ENCODE data around the gene VMO1.
"Not testable (repeated sequence)": the region's sequence is repeated elsewhere in the genome, so short reads cannot be mapped to it uniquely, and the experiment has no call there.

Gene VMO1

GRCh38 chr17:4833178-4833940, 47.2 kb upstream of the VMO1 start, which contains the start of gene MINK1:
Gene MINK1 (plus strand): TSS chr17:4833340. CDS start chr17:4833584, 244 bp downstream.
- peak within 1 kb of the TSS; percentile 81 for H3K9ac ChIP-seq (ENCODE audit: low read length)
- H3K4ac ChIP-seq (ENCODE audit: low read depth in 1 of 2, low read length in 2 of 2): peak within 1 kb of the TSS; percentile 91 to 96
- peak within 1 kb of the TSS; percentile 85 for H2BK5ac ChIP-seq (ENCODE audit: low read depth, low read length, poor library complexity, severe bottlenecking)
- H3K4me3 ChIP-seq (ENCODE audit: insufficient read depth in 1 of 2, low read depth in 1 of 2, low read length in 2 of 2): peak within 1 kb of the TSS; percentile 95 to 100
- H3K9me3 ChIP-seq (ENCODE audit: control insufficient read depth, low read length): no peaks in the 10 kb centered on the region
- no peaks in the 10 kb centered on the region for H3K27me3 ChIP-seq (ENCODE audit: control insufficient read depth in 1 of 2, insufficient read depth in 1 of 2, low read length in 2 of 2)
- H4K8ac ChIP-seq (ENCODE audit: low read length): peak within 1 kb of the TSS; percentile 96
- peak within 1 kb of the TSS; percentile 69 to 98 for H2BK12ac ChIP-seq (ENCODE audit: low read length in 2 of 2)
- no peak within 1 kb of the TSS for H2AK5ac ChIP-seq (ENCODE audit: low read length, severe bottlenecking)
- peaks cover 0 to 4% of the 10 kb centered on the region in 2 experiments for H3K36me3 ChIP-seq (ENCODE audit: control insufficient read depth in 1 of 2, insufficient read depth in 2 of 2, low read depth in 1 of 2, low read length in 2 of 2)
- H3K14ac ChIP-seq (ENCODE audit: low read length in 2 of 2): peak within 1 kb of the TSS in 1 of 2 experiments; percentile 100
- peak within 1 kb of the TSS; percentile 75 for H3K27ac ChIP-seq (ENCODE audit: low read length, poor library complexity, severe bottlenecking)
- DNase-seq: peak; percentile 92
- peak within 1 kb of the TSS; percentile 90 to 99 for H3K18ac ChIP-seq (ENCODE audit: low read depth in 1 of 2, low read length in 2 of 2)
- peak within 1 kb of the TSS; percentile 77 for H2BK15ac ChIP-seq (ENCODE audit: low read depth, poor library complexity, severe bottlenecking)
- peak within 1 kb of the TSS in 1 of 2 experiments; percentile 99 for H3K23ac ChIP-seq (ENCODE audit: low read length in 2 of 2)
- peak within 1 kb of the TSS; percentile 89 for H2AFZ ChIP-seq (ENCODE audit: low read depth, low read length)
- under 1% methylated on average over 67 of the region's 91 CpGs for WGBS
- H3K4me2 ChIP-seq (ENCODE audit: low read length, poor library complexity, severe bottlenecking): peak within 1 kb of the TSS; percentile 98
- peaks cover 12% of the 10 kb centered on the region for H3K4me1 ChIP-seq (ENCODE audit: control insufficient read depth, insufficient read depth, low read depth, low read length)
- H2BK120ac ChIP-seq (ENCODE audit: low read depth, low read length): peak within 1 kb of the TSS; percentile 81
- H4K91ac ChIP-seq (ENCODE audit: low read length): peak within 1 kb of the TSS; percentile 94
- H3K79me1 ChIP-seq (replicated peaks; ENCODE audit: low read length, poor library complexity, severe bottlenecking): peaks cover 4% of the 10 kb centered on the region

- not testable (repeated sequence) for H3K9me3 ChIP-seq (ENCODE audit: control insufficient read depth, low read length); H2AK5ac ChIP-seq (ENCODE audit: low read length, severe bottlenecking); H2BK15ac ChIP-seq (ENCODE audit: low read depth, poor library complexity, severe bottlenecking); H3K4ac ChIP-seq (ENCODE audit: low read depth in 1 of 2, low read length in 2 of 2); H3K14ac ChIP-seq (ENCODE audit: low read length in 2 of 2); H2BK12ac ChIP-seq (ENCODE audit: low read length in 2 of 2); H2AFZ ChIP-seq (ENCODE audit: low read depth, low read length); H2BK5ac ChIP-seq (ENCODE audit: low read depth, low read length, poor library complexity, severe bottlenecking); H3K27me3 ChIP-seq (ENCODE audit: control insufficient read depth in 1 of 2, insufficient read depth in 1 of 2, low read length in 2 of 2); H3K23ac ChIP-seq (ENCODE audit: low read length in 2 of 2); H3K79me1 ChIP-seq (replicated peaks; ENCODE audit: low read length, poor library complexity, severe bottlenecking); H4K91ac ChIP-seq (ENCODE audit: low read length); H2BK120ac ChIP-seq (ENCODE audit: low read depth, low read length); H3K18ac ChIP-seq (ENCODE audit: low read depth in 1 of 2, low read length in 2 of 2); H3K36me3 ChIP-seq (ENCODE audit: control insufficient read depth in 1 of 2, insufficient read depth in 2 of 2, low read depth in 1 of 2, low read length in 2 of 2); DNase-seq; H4K8ac ChIP-seq (ENCODE audit: low read length)
- Histone ChIP-seq H3K27ac (ENCODE audit: low read length, poor library complexity, severe bottlenecking) (peak overlapping the region; percentile 74), H3K4me2 (ENCODE audit: low read length, poor library complexity, severe bottlenecking) (peak overlapping the region; percentile 77), H3K4me1 (ENCODE audit: control insufficient read depth, insufficient read depth, low read depth, low read length) (peaks cover 12% of the 10 kb centered on the region), H3K9ac (ENCODE audit: low read length) (peak overlapping the region; percentile 81), H3K4me3 (ENCODE audit: insufficient read depth in 1 of 2, low read depth in 1 of 2, low read length in 2 of 2) (peak overlapping the region in 1 of 2 experiments; percentile 95)
- 0% methylated on average over 8 of the region's 17 CpGs for WGBS
Measured at GRCh38 chr17:4832829-4833177, 46.6 kb upstream of the VMO1 start.

- H3K9me3 ChIP-seq (ENCODE audit: control insufficient read depth, low read length): no peaks in the 10 kb centered on the region
- no peak overlapping the region for H2BK15ac ChIP-seq (ENCODE audit: low read depth, poor library complexity, severe bottlenecking)
- no peaks in the 10 kb centered on the region for H3K79me1 ChIP-seq (replicated peaks; ENCODE audit: low read length, poor library complexity, severe bottlenecking)
- H3K18ac ChIP-seq (ENCODE audit: low read depth in 1 of 2, low read length in 2 of 2): no peak overlapping the region
- H3K4me1 ChIP-seq (ENCODE audit: control insufficient read depth, insufficient read depth, low read depth, low read length): no peaks in the 10 kb centered on the region
- no peak overlapping the region for H4K91ac ChIP-seq (ENCODE audit: low read length)
- H3K36me3 ChIP-seq (ENCODE audit: control insufficient read depth in 1 of 2, insufficient read depth in 2 of 2, low read depth in 1 of 2, low read length in 2 of 2): peaks cover 13 to 15% of the 10 kb centered on the region in 2 experiments
- no peak overlapping the region for H3K9ac ChIP-seq (ENCODE audit: low read length)
- H4K8ac ChIP-seq (ENCODE audit: low read length): no peak overlapping the region
- H2AFZ ChIP-seq (ENCODE audit: low read depth, low read length): no peak overlapping the region
- WGBS: 63% methylated on average over 8 of the region's 8 CpGs
- H2BK120ac ChIP-seq (ENCODE audit: low read depth, low read length): no peak overlapping the region
- H3K4me3 ChIP-seq (ENCODE audit: insufficient read depth in 1 of 2, low read depth in 1 of 2, low read length in 2 of 2): no peak overlapping the region
- H3K23ac ChIP-seq (ENCODE audit: low read length in 2 of 2): no peak overlapping the region
- H2BK5ac ChIP-seq (ENCODE audit: low read depth, low read length, poor library complexity, severe bottlenecking): no peak overlapping the region
- no peak overlapping the region for H3K27ac ChIP-seq (ENCODE audit: low read length, poor library complexity, severe bottlenecking)
- H3K27me3 ChIP-seq (ENCODE audit: control insufficient read depth in 1 of 2, insufficient read depth in 1 of 2, low read length in 2 of 2): no peaks in the 10 kb centered on the region
- no peak overlapping the region for H2BK12ac ChIP-seq (ENCODE audit: low read length in 2 of 2)
- no peak overlapping the region for H3K4ac ChIP-seq (ENCODE audit: low read depth in 1 of 2, low read length in 2 of 2)
- no peak overlapping the region for H2AK5ac ChIP-seq (ENCODE audit: low read length, severe bottlenecking)
- H3K14ac ChIP-seq (ENCODE audit: low read length in 2 of 2): no peak overlapping the region
- DNase-seq: no peak
- H3K4me2 ChIP-seq (ENCODE audit: low read length, poor library complexity, severe bottlenecking): no peak overlapping the region
Measured at GRCh38 chr17:4827399-4827798, 41.2 kb upstream of the VMO1 start.

GRCh38 chr17:4823373-4824089, 37.4 kb upstream of the VMO1 start:
- H4K91ac ChIP-seq (ENCODE audit: low read length): no peak overlapping the region
- H3K23ac ChIP-seq (ENCODE audit: low read length in 2 of 2): no peak overlapping the region
- no peaks in the 10 kb centered on the region for H3K4me1 ChIP-seq (ENCODE audit: control insufficient read depth, insufficient read depth, low read depth, low read length)
- H3K4ac ChIP-seq (ENCODE audit: low read depth in 1 of 2, low read length in 2 of 2): no peak overlapping the region
- H2BK15ac ChIP-seq (ENCODE audit: low read depth, poor library complexity, severe bottlenecking): no peak overlapping the region
- no peak overlapping the region for H2AK5ac ChIP-seq (ENCODE audit: low read length, severe bottlenecking)
- no peak overlapping the region for H3K18ac ChIP-seq (ENCODE audit: low read depth in 1 of 2, low read length in 2 of 2)
- H4K8ac ChIP-seq (ENCODE audit: low read length): no peak overlapping the region
- no peak overlapping the region for H3K4me2 ChIP-seq (ENCODE audit: low read length, poor library complexity, severe bottlenecking)
- H2BK5ac ChIP-seq (ENCODE audit: low read depth, low read length, poor library complexity, severe bottlenecking): no peak overlapping the region
- no peak overlapping the region for H2AFZ ChIP-seq (ENCODE audit: low read depth, low read length)
- no peak overlapping the region for H3K27ac ChIP-seq (ENCODE audit: low read length, poor library complexity, severe bottlenecking)
- H3K79me1 ChIP-seq (replicated peaks; ENCODE audit: low read length, poor library complexity, severe bottlenecking): no peaks in the 10 kb centered on the region
- H3K9me3 ChIP-seq (ENCODE audit: control insufficient read depth, low read length): no peaks in the 10 kb centered on the region
- no peak overlapping the region for H3K14ac ChIP-seq (ENCODE audit: low read length in 2 of 2)
- H3K4me3 ChIP-seq (ENCODE audit: insufficient read depth in 1 of 2, low read depth in 1 of 2, low read length in 2 of 2): no peak overlapping the region
- DNase-seq: no peak
- no peak overlapping the region for H2BK12ac ChIP-seq (ENCODE audit: low read length in 2 of 2)
- H3K9ac ChIP-seq (ENCODE audit: low read length): no peak overlapping the region
- no peak overlapping the region for H2BK120ac ChIP-seq (ENCODE audit: low read depth, low read length)
- WGBS: 90% methylated on average over 12 of the region's 12 CpGs
- H3K36me3 ChIP-seq (ENCODE audit: control insufficient read depth in 1 of 2, insufficient read depth in 2 of 2, low read depth in 1 of 2, low read length in 2 of 2): peaks cover 32 to 33% of the 10 kb centered on the region in 2 experiments
- H3K27me3 ChIP-seq (ENCODE audit: control insufficient read depth in 1 of 2, insufficient read depth in 1 of 2, low read length in 2 of 2): no peaks in the 10 kb centered on the region

All from mesenchymal stem cell (in vitro differentiated cells and primary cell).